Skeletal muscle tissue (tissue), 4 donors: Measurements from ENCODE around the gene DNAJA4. TPM values are rescaled to one million over a fixed set of nuclear protein-coding genes. Genes with fewer than 3 reads are reported as not detected.

Experiments
- H3K27ac ChIP-seq: one replicate; pipeline ENCODE4 v1.7.0; 2013; ENCODE audit warnings: mild to moderate bottlenecking, low read depth, low read length, inconsistent platforms
- H3K27me3 ChIP-seq, 3 donors: one replicate each; pipeline ENCODE4 v1.7.0; 2013; ENCODE audit warnings: low read length in 3 of 3; ENCODE audit not compliant: control insufficient read depth in 3 of 3, insufficient read depth in 3 of 3
- H3K36me3 ChIP-seq, 3 donors: one replicate each; pipeline ENCODE4 v1.7.0; 2013; ENCODE audit warnings: low read length in 3 of 3; ENCODE audit not compliant: control insufficient read depth in 3 of 3, insufficient read depth in 3 of 3
- H3K4me1 ChIP-seq, 3 donors: one replicate each; pipeline ENCODE4 v1.7.0; 2013; ENCODE audit warnings: low read length in 3 of 3, mild to moderate bottlenecking in 3 of 3; ENCODE audit not compliant: control insufficient read depth in 3 of 3, insufficient read depth in 3 of 3
- H3K4me3 ChIP-seq, 3 donors: one replicate each; pipeline ENCODE4 v1.7.0; 2013; ENCODE audit warnings: low read length in 3 of 3
- H3K9ac ChIP-seq, 3 donors: one replicate each; pipeline ENCODE4 v1.7.0; 2013; ENCODE audit warnings: low read length in 3 of 3, mild to moderate bottlenecking in 3 of 3, moderate library complexity in 2 of 3, low read depth in 1 of 3
- H3K9me3 ChIP-seq, 3 donors: one replicate each; pipeline ENCODE4 v1.7.0; 2013; ENCODE audit warnings: low read length in 3 of 3; ENCODE audit not compliant: control insufficient read depth in 3 of 3
- total RNA-seq: library from RNA; depleted of rRNA; stranded (reverse); fragments of >200 nt; gene quantifications from one replicate; pipeline ENCODE4 v1.2.3, GENCODE V29; 2014
- donor health status: Osteomylitis.

The DNAJA4 gene
- total RNA-seq, 1 donor from 2014 or later: 22.4 TPM

GRCh38 chr15:78257681-78258080, 6.7 kb upstream of the DNAJA4 start:
- H3K36me3 ChIP-seq: no peaks in the 10 kb centered on the region
- H3K4me3 ChIP-seq: no peak overlapping the region
- H3K27me3 ChIP-seq: no peaks in the 10 kb centered on the region
- H3K27ac ChIP-seq: no peak overlapping the region
- no peaks in the 10 kb centered on the region for H3K4me1 ChIP-seq
- H3K9ac ChIP-seq: no peak overlapping the region
- H3K9me3 ChIP-seq: no peaks in the 10 kb centered on the region

GRCh38 chr15:78259232-78259631, 5.1 kb upstream of the DNAJA4 start:
- Histone ChIP-seq H3K9me3 (no peaks in the 10 kb centered on the region), H3K9ac (no peak overlapping the region), H3K4me3 (no peak overlapping the region), H3K27ac (no peak overlapping the region), H3K4me1 (peaks cover 0 to 3% (median 2%) of the 10 kb centered on the region in 3 donors), H3K27me3 (no peaks in the 10 kb centered on the region), H3K36me3 (no peaks in the 10 kb centered on the region)

GRCh38 chr15:78260489-78260888, 3.9 kb upstream of the DNAJA4 start:
- Histone ChIP-seq H3K9me3 (no peaks in the 10 kb centered on the region), H3K4me1 (peaks cover 6 to 9% (median 7%) of the 10 kb centered on the region in 3 donors), H3K36me3 (no peaks in the 10 kb centered on the region), H3K27ac (no peak overlapping the region), H3K9ac (no peak overlapping the region), H3K27me3 (no peaks in the 10 kb centered on the region), H3K4me3 (no peak overlapping the region)

- Histone ChIP-seq H3K9ac (no peak overlapping the region), H3K36me3 (no peaks in the 10 kb centered on the region), H3K4me1 (peaks cover 8 to 14% (median 9%) of the 10 kb centered on the region in 3 donors), H3K4me3 (no peak overlapping the region), H3K9me3 (no peaks in the 10 kb centered on the region), H3K27me3 (no peaks in the 10 kb centered on the region), H3K27ac (no peak overlapping the region)
Measured at GRCh38 chr15:78261062-78261461, 3.3 kb upstream of the DNAJA4 start.

GRCh38 chr15:78263351-78263781, 996 bp upstream of the DNAJA4 start:
- Histone ChIP-seq H3K27ac (peak overlapping the region; percentile 95), H3K9ac (peak overlapping the region in 1 of 3 donors; percentile 94), H3K36me3 (no peaks in the 10 kb centered on the region)

GRCh38 chr15:78263907-78264303, 457 bp upstream of the DNAJA4 start:
- H3K36me3 ChIP-seq: no peaks in the 10 kb centered on the region
- H3K9ac ChIP-seq: peak overlapping the region in 2 of 3 donors; percentile 73 to 94
- H3K4me3 ChIP-seq: peak overlapping the region in 2 of 3 donors; percentile 63 to 76
- no peaks in the 10 kb centered on the region for H3K9me3 ChIP-seq
- H3K4me1 ChIP-seq: peaks cover 31 to 40% (median 34%) of the 10 kb centered on the region in 3 donors
- H3K27me3 ChIP-seq: no peaks in the 10 kb centered on the region
- peak overlapping the region; percentile 95 for H3K27ac ChIP-seq

More at GRCh38 chr15:78263351-78263781, 996 bp upstream of the DNAJA4 start:
- Histone ChIP-seq H3K4me1 (peaks cover 26 to 35% (median 29%) of the 10 kb centered on the region in 3 donors), H3K9me3 (no peaks in the 10 kb centered on the region), H3K27me3 (no peaks in the 10 kb centered on the region), H3K4me3 (no peak overlapping the region)

GRCh38 chr15:78265137-78265460, 737 bp downstream of the DNAJA4 start:
- peak overlapping the region; percentile 78 to 94 (median 91) for H3K9ac ChIP-seq
- no peaks in the 10 kb centered on the region for H3K9me3 ChIP-seq
- H3K27ac ChIP-seq: peak overlapping the region; percentile 95
- H3K4me3 ChIP-seq: peak overlapping the region; percentile 64 to 88 (median 76)
- no peaks in the 10 kb centered on the region for H3K36me3 ChIP-seq
- H3K4me1 ChIP-seq: peaks cover 34 to 46% (median 37%) of the 10 kb centered on the region in 3 donors
- no peaks in the 10 kb centered on the region for H3K27me3 ChIP-seq

GRCh38 chr15:78265752-78266224, 1.4 kb downstream of the DNAJA4 start:
- peak overlapping the region; percentile 95 for H3K27ac ChIP-seq
- H3K4me3 ChIP-seq: peak overlapping the region; percentile 65 to 88 (median 76)
- no peaks in the 10 kb centered on the region for H3K9me3 ChIP-seq
- H3K4me1 ChIP-seq: peaks cover 34 to 50% (median 38%) of the 10 kb centered on the region in 3 donors
- H3K36me3 ChIP-seq: peaks cover 0 to 3% (median under 1%) of the 10 kb centered on the region in 3 donors
- H3K9ac ChIP-seq: peak overlapping the region; percentile 90 to 94 (median 91)
- H3K27me3 ChIP-seq: no peaks in the 10 kb centered on the region

GRCh38 chr15:78266229-78266628, 1.9 kb downstream of the DNAJA4 start:
- Histone ChIP-seq H3K4me3 (peak overlapping the region; percentile 63 to 68 (median 65)), H3K36me3 (peaks cover 2 to 7% (median 5%) of the 10 kb centered on the region in 3 donors), H3K9me3 (no peaks in the 10 kb centered on the region), H3K27me3 (no peaks in the 10 kb centered on the region), H3K27ac (peak overlapping the region; percentile 95), H3K4me1 (peaks cover 34 to 52% (median 38%) of the 10 kb centered on the region in 3 donors), H3K9ac (peak overlapping the region; percentile 80 to 90 (median 83))

GRCh38 chr15:78266806-78267205, 2.4 kb downstream of the DNAJA4 start:
- Histone ChIP-seq H3K27me3 (no peaks in the 10 kb centered on the region), H3K4me1 (peaks cover 34 to 55% (median 38%) of the 10 kb centered on the region in 3 donors), H3K27ac (peak overlapping the region; percentile 95), H3K9me3 (no peaks in the 10 kb centered on the region), H3K36me3 (peaks cover 4 to 9% (median 8%) of the 10 kb centered on the region in 3 donors), H3K9ac (peak overlapping the region; percentile 80 to 90 (median 83)), H3K4me3 (peak overlapping the region; percentile 63 to 68 (median 65))
